NCI-H146 treated with DMSO at 0.1 percent for 48 hours (cell line): ENCODE data around the gene PNMA6E.
"Not testable (repeated sequence)": the region's sequence is repeated elsewhere in the genome, so short reads cannot be mapped to it uniquely, and the experiment has no call there.

Experiments used
- DNase-seq: peaks from one replicate; lab custom pipeline; 2025; ENCODE audit not compliant: unreplicated experiment; lab: John Stamatoyannopoulos, UW

Gene PNMA6E

GRCh38 chrX:153408871-153409351, 7.8 kb upstream of the PNMA6E start:
- no peak for DNase-seq

GRCh38 chrX:153408221-153408721, 7.1 kb upstream of the PNMA6E start:
- DNase-seq, result no peak

GRCh38 chrX:153407736-153408135, 6.6 kb upstream of the PNMA6E start:
- DNase-seq, result no peak

GRCh38 chrX:153406903-153407302, 5.8 kb upstream of the PNMA6E start:
- DNase-seq, result no peak

- DNase-seq, result no peak
Observed at GRCh38 chrX:153406011-153406410, 4.9 kb upstream of the PNMA6E start.

GRCh38 chrX:153405426-153405825, 4.3 kb upstream of the PNMA6E start:
- DNase-seq, result no peak

GRCh38 chrX:153404333-153404732, 3.2 kb upstream of the PNMA6E start:
- not testable (repeated sequence) for DNase-seq

GRCh38 chrX:153400146-153401132, 711 bp downstream of the PNMA6E start:
- no peak for DNase-seq

GRCh38 chrX:153398275-153398960, 2.7 kb downstream of the PNMA6E start:
- no peak for DNase-seq

GRCh38 chrX:153397256-153397960, 3.7 kb downstream of the PNMA6E start:
- DNase-seq, result peak; percentile 38

GRCh38 chrX:153396320-153397195, 4.6 kb downstream of the PNMA6E start:
- DNase-seq, result no peak

- no peak for DNase-seq
Observed at GRCh38 chrX:153395613-153396319, 5.4 kb downstream of the PNMA6E start.

GRCh38 chrX:153394612-153395011, 6.5 kb downstream of the PNMA6E start:
- DNase-seq, result no peak

- no peak for DNase-seq
Observed at GRCh38 chrX:153392642-153393321, 8.4 kb downstream of the PNMA6E start.

- not testable (repeated sequence) for DNase-seq
Observed at GRCh38 chrX:153389460-153389768, 11.7 kb downstream of the PNMA6E start.

GRCh38 chrX:153388722-153389459, 12.3 kb downstream of the PNMA6E start:
- no peak for DNase-seq

- no peak for DNase-seq
Observed at GRCh38 chrX:153387987-153388721, 13.0 kb downstream of the PNMA6E start.

- no peak for DNase-seq
Observed at GRCh38 chrX:153387345-153387744, 13.8 kb downstream of the PNMA6E start.
